GM12878 (cell line): ENCODE measurements around the gene REV3L. TPM values are rescaled to one million over a fixed set of nuclear protein-coding genes. Genes with fewer than 3 reads are reported as not detected.

Experiments used
- ATAC-seq: fragments of 200-7000 bp; cut with Tn5 transposase; 3 replicates; pipeline ENCODE4 v1.9.1; 2020; ENCODE audit warnings: mild to moderate bottlenecking, moderate library complexity
- BruUV-seq: library from RNA; stranded (reverse); fragments of 400-500 nt; replicated peaks from 2 replicates; lab custom pipeline; 2021; lab: Mats Ljungman, UMichigan
- CTCF ChIA-PET: fragments of 300-600 bp; sonication (Branson Sonifier 250); formaldehyde crosslinking; extraction: SDS; loops from one replicate; lab custom pipeline; 2021; ENCODE audit warnings: inconsistent platforms; lab: Yijun Ruan, JAX
- POLR2A ChIA-PET: fragments of 350-600 bp; formaldehyde crosslinking; extraction: SDS; loops from one replicate; lab custom pipeline; 2021; ENCODE audit warnings: inconsistent platforms; lab: Charles Lee
- RAD21 ChIA-PET: fragments of 300-600 bp; sonication (Branson Sonifier 250); formaldehyde crosslinking; loops from one replicate; lab custom pipeline; 2023; ENCODE audit warnings: antibody characterized with exemption; ENCODE audit not compliant: unreplicated experiment; lab: Charles Lee
- SMC1A ChIA-PET: fragments of 300-600 bp; sonication (Branson Sonifier 250); formaldehyde crosslinking; loops from one replicate; lab custom pipeline; 2023; ENCODE audit not compliant: unreplicated experiment, uncharacterized antibody; lab: Charles Lee
- DNase-seq: peaks from one replicate; pipeline ENCODE4 v3.0.0-alpha.2; 2011; ENCODE audit warnings: low read depth, low spot score
- FAIRE-seq: peaks from 3 replicates; lab custom pipeline; 2011; peaks lifted over from hg19 to GRCh38; lab: Jason Lieb, UNC
- H2AFZ ChIP-seq: 2 replicates; pipeline ENCODE4 v1.6.0; 2011; ENCODE audit warnings: low read depth, low read length, control low read depth; ENCODE audit not compliant: control insufficient read depth
- H3K27ac ChIP-seq: 2 replicates; pipeline ENCODE4 v1.5.1; 2011; ENCODE audit warnings: control low read depth; ENCODE audit not compliant: control insufficient read depth, insufficient read depth
- H3K27me3 ChIP-seq, 2 experiments: replicated peaks in 1 of 2; 2 replicates each; pipeline versions ENCODE4 v1.6.0 to v1.6.1; 2011; ENCODE audit warnings: low read length in 1 of 2; ENCODE audit not compliant: control insufficient read depth in 2 of 2, insufficient read depth in 2 of 2
- H3K36me3 ChIP-seq, 2 experiments: 2 replicates each; pipeline ENCODE4 v1.5.1; 2011; ENCODE audit warnings: low read length in 1 of 2; ENCODE audit not compliant: control insufficient read depth in 2 of 2, insufficient read depth in 2 of 2
- H3K4me1 ChIP-seq: 2 replicates; pipeline ENCODE4 v1.6.1; 2011; ENCODE audit warnings: mild to moderate bottlenecking, low read length, moderate library complexity, mixed read lengths; ENCODE audit not compliant: control insufficient read depth, insufficient read depth
- H3K4me2 ChIP-seq: 2 replicates; pipeline ENCODE4 v1.6.0; 2011; ENCODE audit warnings: control low read depth; ENCODE audit not compliant: control insufficient read depth, insufficient read depth
- H3K4me3 ChIP-seq: fragments of 200-600 bp; sonication (generic); 2 replicates; pipeline ENCODE4 v1.5.1; 2016
- H3K79me2 ChIP-seq: 2 replicates; pipeline ENCODE4 v1.6.0; 2011; ENCODE audit warnings: low read length; ENCODE audit not compliant: control insufficient read depth, insufficient read depth
- H3K9ac ChIP-seq: 2 replicates; pipeline ENCODE4 v1.8.0; 2011; ENCODE audit warnings: low read length, control low read depth, mixed read lengths; ENCODE audit not compliant: control insufficient read depth, insufficient read depth
- H3K9me3 ChIP-seq: replicated peaks from 3 replicates; pipeline ENCODE4 v1.5.1; 2011; ENCODE audit warnings: mild to moderate bottlenecking, low read length; ENCODE audit not compliant: control insufficient read depth, insufficient read depth
- H4K20me1 ChIP-seq: 2 replicates; pipeline ENCODE4 v1.6.0; 2011; ENCODE audit not compliant: control insufficient read depth, insufficient read depth
- DPF2 ChIP-seq: fragments of 450-650 bp; IDR thresholded peaks from 2 replicates; pipeline ENCODE4 v1.6.1; 2017; ENCODE audit warnings: mild to moderate bottlenecking
- ESRRA ChIP-seq: IDR thresholded peaks from 2 replicates; pipeline ENCODE4 v1.6.1; 2012; ENCODE audit warnings: mild to moderate bottlenecking, low read length, improper control_type of control experiment
- PKNOX1 ChIP-seq: fragments of 450-650 bp; IDR thresholded peaks from 2 replicates; pipeline ENCODE4 v1.6.1; 2016; ENCODE audit warnings: mild to moderate bottlenecking
- ZSCAN29 ChIP-seq: fragments of 450-650 bp; IDR thresholded peaks from 2 replicates; pipeline ENCODE4 v1.6.1; 2017; ENCODE audit warnings: mild to moderate bottlenecking, moderate library complexity
- WGBS: methylation state at CpG from one replicate; pipeline ENCODE4 v1.1.6; 2016; ENCODE audit warnings: low lambda C conversion rate; ENCODE audit not compliant: insufficient replicate concordance, insufficient coverage; ENCODE audit errors: missing lambda C conversion rate; 5-methylcytosine and 5-hydroxymethylcytosine counted together
- in situ Hi-C: fragments of 300-500 bp; cut with MboI; formaldehyde crosslinking; loops from 9 replicates; pipeline ENCODE4 v1.14.3; 2018; ENCODE audit warnings: mixed read lengths
- intact Hi-C: fragments of 100-400 bp; cut with micrococcal nuclease; formaldehyde crosslinking; loops from one replicate; pipeline ENCODE4 v1.14.2; 2022; ENCODE audit not compliant: unreplicated experiment
- polyA plus RNA-seq, 11 experiments: library from polyadenylated mRNA; depleted of rRNA in 4 of 11; unstranded in 6 of 11; stranded (reverse) in 5 of 11; fragments of >200 nt; fragmentation: Nextera tagmentation in 4 of 11; fragmentation: Illumina TruSeq in 1 of 11; extraction: Ambion mirVana in 4 of 11; extraction: Trizol in 1 of 11; gene quantifications; 1 replicate in 1 of 11; 2 replicates in 10 of 11; pipeline versions ENCODE4 v1.2.1 to v1.2.3, GENCODE V29; 2011 to 2016; ENCODE audit warnings: inconsistent platforms in 2 of 11, missing spikeins in 2 of 11, low read depth in 1 of 11
- total RNA-seq, 4 experiments: library from RNA; depleted of rRNA in 3 of 4; stranded (reverse); fragments of >200 nt in 3 of 4; fragmentation: Illumina TruSeq in 1 of 4; extraction: Trizol in 1 of 4; gene quantifications; 2 replicates each; pipeline versions ENCODE4 v1.2.1 to v1.2.3, GENCODE V29; 2013 to 2021
- TF ChIP-seq, protein P1 (sequence below): fragments of 450-650 bp; IDR thresholded peaks from 2 replicates; pipeline ENCODE4 v1.6.1; 2017; ENCODE audit warnings: antibody characterized with exemption, mild to moderate bottlenecking, moderate library complexity

The REV3L gene
- total and polyA plus RNA-seq, 10 of the 15 experiments (the other 5 are each of a cell fraction or from before 2014, with no cell fraction given), result 7.6 to 33.6 (median 21.5) TPM

DNA sequence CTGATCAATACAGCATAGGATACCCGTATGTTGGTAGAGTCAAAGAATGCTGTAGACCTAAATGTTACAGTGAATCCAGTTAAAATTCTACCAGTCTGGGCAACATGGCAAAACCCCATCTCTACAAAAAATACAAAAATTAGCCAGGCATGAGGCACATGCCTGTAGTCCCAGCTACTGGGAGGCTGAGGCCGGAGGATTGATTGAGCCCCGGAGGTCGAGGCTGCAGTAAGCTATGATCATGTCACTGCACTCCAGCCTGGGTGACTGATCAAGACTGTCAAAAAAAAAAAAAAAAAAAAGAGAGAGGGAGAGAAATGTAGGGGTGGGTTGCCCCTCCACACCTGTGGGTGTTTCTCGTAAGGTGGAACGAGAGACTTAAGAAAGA is 228.2 kb downstream of the REV3L start (continued):
- TF ChIP-seq, protein P1, sequence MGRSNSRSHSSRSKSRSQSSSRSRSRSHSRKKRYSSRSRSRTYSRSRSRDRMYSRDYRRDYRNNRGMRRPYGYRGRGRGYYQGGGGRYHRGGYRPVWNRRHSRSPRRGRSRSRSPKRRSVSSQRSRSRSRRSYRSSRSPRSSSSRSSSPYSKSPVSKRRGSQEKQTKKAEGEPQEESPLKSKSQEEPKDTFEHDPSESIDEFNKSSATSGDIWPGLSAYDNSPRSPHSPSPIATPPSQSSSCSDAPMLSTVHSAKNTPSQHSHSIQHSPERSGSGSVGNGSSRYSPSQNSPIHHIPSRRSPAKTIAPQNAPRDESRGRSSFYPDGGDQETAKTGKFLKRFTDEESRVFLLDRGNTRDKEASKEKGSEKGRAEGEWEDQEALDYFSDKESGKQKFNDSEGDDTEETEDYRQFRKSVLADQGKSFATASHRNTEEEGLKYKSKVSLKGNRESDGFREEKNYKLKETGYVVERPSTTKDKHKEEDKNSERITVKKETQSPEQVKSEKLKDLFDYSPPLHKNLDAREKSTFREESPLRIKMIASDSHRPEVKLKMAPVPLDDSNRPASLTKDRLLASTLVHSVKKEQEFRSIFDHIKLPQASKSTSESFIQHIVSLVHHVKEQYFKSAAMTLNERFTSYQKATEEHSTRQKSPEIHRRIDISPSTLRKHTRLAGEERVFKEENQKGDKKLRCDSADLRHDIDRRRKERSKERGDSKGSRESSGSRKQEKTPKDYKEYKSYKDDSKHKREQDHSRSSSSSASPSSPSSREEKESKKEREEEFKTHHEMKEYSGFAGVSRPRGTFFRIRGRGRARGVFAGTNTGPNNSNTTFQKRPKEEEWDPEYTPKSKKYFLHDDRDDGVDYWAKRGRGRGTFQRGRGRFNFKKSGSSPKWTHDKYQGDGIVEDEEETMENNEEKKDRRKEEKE, result no peak
- TF ChIP-seq DPF2 (no peak), ZSCAN29 (no peak)

GRCh38 chr6:111254004-111254778 is 228.8 kb downstream of the REV3L start:
- ATAC-seq, result no peak

More at GRCh38 chr6:111254004-111254778, 228.8 kb downstream of the REV3L start:
- ChIA-PET POLR2A (interaction anchor here (0.7 kb wide), 1 partner anchor 198 kb away, joined by 4 read pairs; no protein-coding TSS in a partner anchor), CTCF (interaction anchor here (0.6 kb wide), 1 partner anchor 911 kb away, joined by 5 read pairs; no protein-coding TSS in a partner anchor), SMC1A (no interaction called here), RAD21 (interaction anchor here (0.6 kb wide), 1 partner anchor 226 kb away, joined by 3 read pairs; no protein-coding TSS in a partner anchor)
- DNase-seq, result no peak
- no peak overlapping the region for H3K4me3 ChIP-seq
- no peaks in the 10 kb centered on the region for H3K9me3 ChIP-seq
- no peaks in the 10 kb centered on the region for H4K20me1 ChIP-seq
- no peak overlapping the region for H3K4me2 ChIP-seq
- no peak overlapping the region for H3K9ac ChIP-seq
- TF ChIP-seq ESRRA, result no peak
- peak; percentile 9; the same call in 1 of the 2 replicates for TF ChIP-seq PKNOX1
- no peak overlapping the region for H3K27ac ChIP-seq
- no peak overlapping the region for H2AFZ ChIP-seq
- no TSS peak for BruUV-seq
- no peak for FAIRE-seq
- intact Hi-C loops (loop anchor here (10.0 kb wide), 1 partner anchor 351 kb away; the partner anchor contains the start of gene TRAF3IP2), in situ Hi-C loops (loop anchor here (5.0 kb wide), 2 partner anchors 388 to 793 kb away; no protein-coding TSS in a partner anchor)
- peaks cover under 1% of the 10 kb centered on the region; the same call in 1 of the 2 replicates for H3K79me2 ChIP-seq
- H3K36me3 ChIP-seq, result no peaks in the 10 kb centered on the region
- no peaks in the 10 kb centered on the region for H3K4me1 ChIP-seq
- no peaks in the 10 kb centered on the region for H3K27me3 ChIP-seq
- 45% methylated on average over 9 of the region's 9 CpGs for WGBS
